CD4-positive, CD25-positive, alpha-beta regulatory T cell (primary cell): ENCODE measurements around the gene CBX8. TPM values are rescaled to one million over a fixed set of nuclear protein-coding genes. Genes with fewer than 3 reads are reported as not detected.

Experiments
- ATAC-seq, 2 donors: fragments of 150-1000 bp; cut with Tn5 transposase; one replicate each; pipeline ENCODE4 v1.10.0; 2021; ENCODE audit warnings: low read depth in 2 of 2, moderate number of reproducible peaks in 2 of 2, moderate library complexity in 1 of 2
- DNase-seq, 3 donors: peaks; one replicate each; pipeline versions ENCODE4 v3.0.0 to v3.0.0-alpha.2; 2012 to 2022; ENCODE audit warnings: mixed read lengths in 1 of 3
- H3K27ac ChIP-seq: one replicate; pipeline ENCODE4 v1.7.0; 2013; ENCODE audit warnings: mild to moderate bottlenecking, low read length; ENCODE audit not compliant: insufficient read depth, poor library complexity, severe bottlenecking
- H3K27me3 ChIP-seq: one replicate; pipeline ENCODE4 v1.7.0; 2013; ENCODE audit warnings: low read length; ENCODE audit not compliant: control insufficient read depth, insufficient read depth
- H3K36me3 ChIP-seq: one replicate; pipeline ENCODE4 v1.7.0; 2013; ENCODE audit warnings: mild to moderate bottlenecking, low read length, moderate library complexity; ENCODE audit not compliant: control insufficient read depth, insufficient read depth
- H3K4me1 ChIP-seq: 2 replicates; pipeline ENCODE4 v1.7.0; 2013; ENCODE audit warnings: mild to moderate bottlenecking, low read length; ENCODE audit not compliant: insufficient read depth, control insufficient read depth, poor library complexity, severe bottlenecking
- H3K4me3 ChIP-seq: one replicate; pipeline ENCODE4 v1.7.0; 2013; ENCODE audit warnings: low read depth, mild to moderate bottlenecking, low read length, moderate library complexity
- H3K9me3 ChIP-seq, 2 experiments: 1 replicate in 1 of 2; 2 replicates in 1 of 2; pipeline ENCODE4 v1.7.0; 2013; ENCODE audit warnings: low read length in 2 of 2, mild to moderate bottlenecking in 1 of 2, moderate library complexity in 1 of 2; ENCODE audit not compliant: control insufficient read depth in 2 of 2
- H3K27ac Mint-ChIP-seq, 3 donors: one replicate each; pipeline ENCODE4 v1.8.0; 2020 to 2022; ENCODE audit warnings: mild to moderate bottlenecking in 3 of 3, mixed read lengths in 3 of 3, moderate library complexity in 2 of 3
- H3K27me3 Mint-ChIP-seq: one replicate; pipeline ENCODE4 v1.8.0; 2022; ENCODE audit warnings: mild to moderate bottlenecking, mixed read lengths
- H3K36me3 Mint-ChIP-seq: one replicate; pipeline ENCODE4 v1.8.0; 2020; ENCODE audit warnings: mixed read lengths
- H3K4me1 Mint-ChIP-seq, 4 donors: one replicate each; pipeline ENCODE4 v1.8.0; 2020 to 2022; ENCODE audit warnings: mixed read lengths in 4 of 4, mild to moderate bottlenecking in 1 of 4
- H3K4me3 Mint-ChIP-seq, 4 donors: one replicate each; pipeline ENCODE4 v1.8.0; 2020 to 2022; ENCODE audit warnings: mild to moderate bottlenecking in 4 of 4, mixed read lengths in 4 of 4, moderate library complexity in 3 of 4
- H3K9me3 Mint-ChIP-seq, 7 donors: one replicate each; pipeline ENCODE4 v1.8.0; 2020 to 2022; ENCODE audit warnings: mixed read lengths in 7 of 7, mild to moderate bottlenecking in 3 of 7, moderate library complexity in 2 of 7
- polyA plus RNA-seq, 4 donors: library from polyadenylated mRNA; unstranded; fragments of 300-500 nt; fragmentation: Illumina TruSeq; gene quantifications; one replicate each; pipeline ENCODE4 v1.2.3, GENCODE V29; 2021
- total RNA-seq: library from RNA; stranded (reverse); gene quantifications from one replicate; pipeline ENCODE4 v1.2.3, GENCODE V29; 2022

The CBX8 gene
- total and polyA plus RNA-seq, 5 donors from 2014 or later: 0.30 to 3.4 (median 1.3) TPM

DNA sequence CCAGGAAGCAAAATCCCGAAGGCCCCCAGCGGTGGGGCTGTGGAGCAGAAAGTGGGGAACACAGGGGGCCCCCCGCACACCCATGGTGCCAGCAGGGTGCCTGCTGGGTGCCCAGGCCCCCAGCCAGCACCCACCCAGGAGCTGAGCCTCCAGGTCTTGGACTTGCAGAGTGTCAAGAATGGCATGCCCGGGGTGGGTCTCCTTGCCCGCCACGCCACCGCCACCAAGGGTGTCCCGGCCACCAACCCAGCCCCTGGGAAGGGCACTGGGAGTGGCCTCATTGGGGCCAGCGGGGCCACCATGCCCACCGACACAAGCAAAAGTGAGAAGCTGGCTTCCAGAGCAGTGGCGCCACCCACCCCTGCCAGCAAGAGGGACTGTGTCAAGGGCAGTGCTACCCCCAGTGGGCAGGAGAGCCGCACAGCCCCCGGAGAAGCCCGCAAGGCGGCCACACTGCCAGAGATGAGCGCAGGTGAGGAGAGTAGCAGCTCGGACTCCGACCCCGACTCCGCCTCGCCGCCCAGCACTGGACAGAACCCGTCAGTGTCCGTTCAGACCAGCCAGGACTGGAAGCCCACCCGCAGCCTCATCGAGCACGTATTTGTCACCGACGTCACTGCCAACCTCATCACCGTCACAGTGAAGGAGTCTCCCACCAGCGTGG, 12.4 kb downstream of the CBX8 start:
- H3K36me3 Mint-ChIP-seq: no peaks in the 10 kb centered on the region

DNA sequence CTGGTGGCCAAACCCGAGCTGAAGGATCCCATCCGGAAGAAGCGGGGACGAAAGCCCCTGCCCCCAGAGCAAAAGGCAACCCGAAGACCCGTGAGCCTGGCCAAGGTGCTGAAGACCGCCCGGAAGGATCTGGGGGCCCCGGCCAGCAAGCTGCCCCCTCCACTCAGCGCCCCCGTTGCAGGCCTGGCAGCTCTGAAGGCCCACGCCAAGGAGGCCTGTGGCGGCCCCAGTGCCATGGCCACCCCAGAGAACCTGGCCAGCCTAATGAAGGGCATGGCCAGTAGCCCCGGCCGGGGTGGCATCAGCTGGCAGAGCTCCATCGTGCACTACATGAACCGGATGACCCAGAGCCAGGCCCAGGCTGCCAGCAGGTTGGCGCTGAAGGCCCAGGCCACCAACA, 13.0 kb downstream of the CBX8 start:
- no peak for ATAC-seq
- Mint-ChIP-seq H3K4me3 (no peak overlapping the region), H3K27ac (no peak overlapping the region), H3K27me3 (peaks cover 65% of the 10 kb centered on the region), H3K4me1 (peaks cover 3 to 19% (median 6%) of the 10 kb centered on the region in 4 donors), H3K36me3 (no peaks in the 10 kb centered on the region), H3K9me3 (peaks cover 0 to 2% (median 0%) of the 10 kb centered on the region in 7 donors)
- no peak overlapping the region for H3K4me3 ChIP-seq
- H3K27ac ChIP-seq: no peak overlapping the region
- peaks cover 3% of the 10 kb centered on the region for H3K4me1 ChIP-seq
- H3K27me3 ChIP-seq: peaks cover 29% of the 10 kb centered on the region
- no peaks in the 10 kb centered on the region for H3K9me3 ChIP-seq
- no peak for DNase-seq
- no peaks in the 10 kb centered on the region for H3K36me3 ChIP-seq

More for the DNA sequence above, 12.4 kb downstream of the CBX8 start:
- Histone ChIP-seq H3K36me3 (no peaks in the 10 kb centered on the region), H3K27ac (no peak overlapping the region), H3K27me3 (peaks cover 29% of the 10 kb centered on the region), H3K9me3 (no peaks in the 10 kb centered on the region), H3K4me3 (no peak overlapping the region), H3K4me1 (peaks cover under 1% of the 10 kb centered on the region)
- Mint-ChIP-seq H3K4me1 (peaks cover 3 to 13% (median 5%) of the 10 kb centered on the region in 4 donors), H3K27ac (no peak overlapping the region), H3K9me3 (peaks cover 0 to 2% (median 0%) of the 10 kb centered on the region in 7 donors), H3K4me3 (no peak overlapping the region), H3K27me3 (peaks cover 68% of the 10 kb centered on the region)
- DNase-seq (no peak), ATAC-seq (no peak)

DNA sequence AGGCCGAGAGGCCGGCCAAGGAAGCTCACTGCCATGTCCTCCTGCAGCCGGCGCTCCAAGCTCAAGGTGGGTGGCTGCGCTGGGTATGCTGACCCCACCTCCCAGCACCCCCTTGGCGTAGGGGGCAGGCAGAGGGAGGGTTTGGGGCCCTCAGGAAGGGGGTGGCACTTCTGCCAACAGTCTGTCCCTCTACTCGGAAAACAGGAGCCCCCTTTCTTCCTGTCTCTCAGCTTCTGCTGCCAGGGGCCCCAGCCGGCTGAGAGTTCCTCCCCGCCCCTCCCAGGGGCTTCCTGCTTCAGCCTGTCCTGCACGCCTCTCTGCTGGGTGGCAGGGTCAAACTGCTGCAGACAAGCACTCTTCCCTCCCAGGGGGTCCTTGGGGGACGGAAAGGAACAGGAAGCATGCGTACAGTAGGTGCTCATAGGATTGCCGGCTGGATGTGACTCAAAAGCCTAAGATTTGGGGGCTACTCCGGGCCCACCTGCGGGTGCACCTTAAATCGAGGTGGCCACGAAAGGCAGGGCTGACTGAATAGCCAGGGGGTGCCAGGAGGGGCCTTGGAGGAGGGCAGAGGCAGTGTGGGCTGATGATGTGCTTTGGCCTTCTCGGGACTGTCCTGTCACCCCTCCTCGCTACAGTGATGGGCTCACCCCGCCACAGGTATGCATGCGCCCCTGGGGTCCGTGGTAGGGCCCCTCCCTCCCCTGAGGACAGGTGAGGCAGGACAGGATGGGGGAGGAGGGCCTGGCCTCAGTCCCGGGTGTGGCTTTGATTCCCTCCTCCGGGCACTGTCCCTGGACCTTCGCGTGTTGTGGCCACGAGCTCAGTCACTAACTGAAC, 14.9 kb downstream of the CBX8 start:
- DNase-seq (no peak), ATAC-seq (no peak)
- Mint-ChIP-seq H3K4me3 (peak overlapping the region in 1 of 4 donors; percentile 11), H3K27me3 (peaks cover 56% of the 10 kb centered on the region), H3K9me3 (peaks cover 0 to 2% (median 0%) of the 10 kb centered on the region in 7 donors), H3K27ac (no peak overlapping the region), H3K36me3 (no peaks in the 10 kb centered on the region), H3K4me1 (peaks cover 0 to 29% (median 9%) of the 10 kb centered on the region in 4 donors)
- Histone ChIP-seq H3K9me3 (no peaks in the 10 kb centered on the region), H3K36me3 (no peaks in the 10 kb centered on the region), H3K4me3 (no peak overlapping the region), H3K27me3 (peaks cover 18% of the 10 kb centered on the region), H3K27ac (no peak overlapping the region), H3K4me1 (peaks cover 18% of the 10 kb centered on the region)

DNA sequence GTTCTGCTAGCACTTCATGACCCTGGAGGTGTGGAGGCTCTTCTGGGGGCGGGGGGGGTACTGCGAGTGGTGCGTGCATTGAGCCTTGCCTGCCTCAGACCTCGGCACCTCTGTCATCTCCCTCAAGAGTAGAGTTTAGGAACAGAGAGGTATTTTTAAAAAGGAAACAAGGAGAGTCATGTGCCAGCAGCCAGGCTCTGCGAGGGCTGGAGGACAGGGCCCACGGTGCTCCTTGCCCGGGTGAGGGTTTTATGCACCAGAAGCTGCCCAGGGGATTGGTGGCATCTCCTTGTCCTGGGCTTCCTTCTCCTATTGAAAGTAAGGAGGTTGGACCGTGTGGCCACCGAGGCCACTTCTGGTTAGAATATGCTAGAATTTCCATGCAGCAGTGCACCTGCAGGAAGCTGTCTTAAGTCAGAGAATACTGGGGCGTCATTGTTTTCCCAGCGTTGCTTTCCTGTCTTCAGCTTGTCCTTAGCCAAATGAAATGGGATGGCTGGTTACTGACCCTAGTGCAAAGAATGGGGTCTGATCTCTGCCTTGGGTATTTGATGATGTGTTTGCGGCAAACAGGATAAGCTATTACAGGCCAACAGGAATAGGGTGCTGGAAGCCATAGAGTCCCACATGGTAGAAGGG, 15.7 kb downstream of the CBX8 start:
- H3K4me3 ChIP-seq: no peak overlapping the region
- H3K4me1 Mint-ChIP-seq: peaks cover 0 to 34% (median 13%) of the 10 kb centered on the region in 4 donors
- H3K36me3 Mint-ChIP-seq: no peaks in the 10 kb centered on the region
- peaks cover 0 to 2% (median 0%) of the 10 kb centered on the region in 7 donors for H3K9me3 Mint-ChIP-seq
- no peaks in the 10 kb centered on the region for H3K9me3 ChIP-seq
- peaks cover 25% of the 10 kb centered on the region for H3K27me3 ChIP-seq
- peaks cover 57% of the 10 kb centered on the region for H3K27me3 Mint-ChIP-seq
- H3K27ac Mint-ChIP-seq: no peak overlapping the region
- no peaks in the 10 kb centered on the region for H3K36me3 ChIP-seq
- ATAC-seq: no peak
- H3K4me3 Mint-ChIP-seq: peak overlapping the region in 3 of 4 donors; percentile 23 to 86 (median 39)
- H3K4me1 ChIP-seq: peaks cover 22% of the 10 kb centered on the region
- no peak for DNase-seq
- no peak overlapping the region for H3K27ac ChIP-seq

DNA sequence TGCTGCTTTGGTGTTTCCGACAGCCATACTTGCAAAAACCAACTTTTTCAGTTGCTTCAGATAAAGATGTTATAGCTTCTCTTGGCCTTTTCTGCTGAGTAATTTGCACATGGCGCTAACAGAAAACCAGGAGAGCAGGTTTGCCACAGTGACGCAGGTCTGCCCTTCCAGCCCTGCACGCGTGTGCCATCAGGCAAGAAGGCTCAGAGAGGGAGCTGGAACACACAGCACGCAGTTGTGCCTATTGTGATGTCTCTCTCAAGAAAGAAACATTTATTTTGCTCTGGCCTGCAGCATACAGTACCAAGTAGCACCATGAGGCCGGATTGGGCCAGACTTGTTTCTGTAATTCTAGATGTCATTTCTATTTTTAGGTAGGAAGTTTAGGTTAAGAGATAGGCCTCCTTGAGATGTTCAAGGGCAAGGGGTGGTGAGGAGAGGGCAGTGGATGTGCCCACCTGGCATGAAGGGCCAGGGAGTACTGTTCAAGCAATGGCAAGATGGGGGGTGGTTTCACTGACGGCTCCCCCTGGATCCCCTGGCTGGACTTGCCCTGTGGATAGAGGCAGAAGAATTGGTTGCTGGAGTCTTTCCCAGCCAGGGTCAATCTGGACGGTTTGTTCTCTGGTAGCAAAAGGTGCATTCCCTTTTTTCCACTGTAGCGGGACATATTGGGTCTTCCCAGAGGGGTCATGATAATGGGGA, 17.1 kb downstream of the CBX8 start:
- no peak overlapping the region for H3K4me3 ChIP-seq
- peaks cover 0 to 2% (median 0%) of the 10 kb centered on the region in 7 donors for H3K9me3 Mint-ChIP-seq
- peak overlapping the region in 3 of 4 donors; percentile 85 to 88 (median 86) for H3K4me3 Mint-ChIP-seq
- ATAC-seq (no peak), DNase-seq (no peak)
- no peak overlapping the region for H3K27ac Mint-ChIP-seq
- H3K27ac ChIP-seq: no peak overlapping the region
- H3K9me3 ChIP-seq: no peaks in the 10 kb centered on the region
- H3K4me1 ChIP-seq: peaks cover 22% of the 10 kb centered on the region
- no peaks in the 10 kb centered on the region for H3K36me3 Mint-ChIP-seq
- H3K4me1 Mint-ChIP-seq: peaks cover 0 to 34% (median 13%) of the 10 kb centered on the region in 4 donors
- peaks cover 35% of the 10 kb centered on the region for H3K27me3 ChIP-seq
- peaks cover 66% of the 10 kb centered on the region for H3K27me3 Mint-ChIP-seq
- H3K36me3 ChIP-seq: no peaks in the 10 kb centered on the region

DNA sequence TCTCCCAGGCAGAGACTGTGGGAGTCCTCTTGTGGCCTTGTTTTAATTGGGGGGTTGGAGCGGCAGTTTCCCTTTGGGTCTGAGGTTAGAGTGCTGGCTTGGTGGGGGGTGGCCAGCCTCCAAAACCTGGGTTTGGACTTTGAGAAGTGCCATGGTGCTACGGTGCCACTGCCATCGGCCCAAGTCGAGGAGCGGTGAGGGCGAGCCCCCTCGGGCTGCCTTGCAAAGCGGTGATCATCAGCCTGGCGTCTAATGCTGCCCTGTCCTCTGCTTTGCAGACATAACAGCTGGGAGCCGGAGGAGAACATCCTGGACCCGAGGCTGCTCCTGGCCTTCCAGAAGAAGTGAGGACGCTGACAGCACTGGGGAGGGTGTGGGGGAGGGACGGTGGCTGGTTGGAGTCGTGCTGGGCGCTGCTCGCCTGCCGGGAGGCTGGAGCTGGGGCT, 17.8 kb downstream of the CBX8 start:
- H3K27me3 ChIP-seq: peaks cover 40% of the 10 kb centered on the region
- H3K4me1 ChIP-seq: peaks cover 22% of the 10 kb centered on the region
- H3K27ac Mint-ChIP-seq: no peak overlapping the region
- H3K4me3 Mint-ChIP-seq: peak overlapping the region; percentile 85 to 93 (median 87)
- peaks cover 73% of the 10 kb centered on the region for H3K27me3 Mint-ChIP-seq
- H3K36me3 ChIP-seq: no peaks in the 10 kb centered on the region
- no peak overlapping the region for H3K4me3 ChIP-seq
- DNase-seq: no peak
- H3K9me3 Mint-ChIP-seq: peaks cover 0 to 2% (median 0%) of the 10 kb centered on the region in 7 donors
- H3K36me3 Mint-ChIP-seq: no peaks in the 10 kb centered on the region
- H3K27ac ChIP-seq: no peak overlapping the region
- no peaks in the 10 kb centered on the region for H3K9me3 ChIP-seq
- ATAC-seq: no peak
- peaks cover 0 to 34% (median 13%) of the 10 kb centered on the region in 4 donors for H3K4me1 Mint-ChIP-seq

DNA sequence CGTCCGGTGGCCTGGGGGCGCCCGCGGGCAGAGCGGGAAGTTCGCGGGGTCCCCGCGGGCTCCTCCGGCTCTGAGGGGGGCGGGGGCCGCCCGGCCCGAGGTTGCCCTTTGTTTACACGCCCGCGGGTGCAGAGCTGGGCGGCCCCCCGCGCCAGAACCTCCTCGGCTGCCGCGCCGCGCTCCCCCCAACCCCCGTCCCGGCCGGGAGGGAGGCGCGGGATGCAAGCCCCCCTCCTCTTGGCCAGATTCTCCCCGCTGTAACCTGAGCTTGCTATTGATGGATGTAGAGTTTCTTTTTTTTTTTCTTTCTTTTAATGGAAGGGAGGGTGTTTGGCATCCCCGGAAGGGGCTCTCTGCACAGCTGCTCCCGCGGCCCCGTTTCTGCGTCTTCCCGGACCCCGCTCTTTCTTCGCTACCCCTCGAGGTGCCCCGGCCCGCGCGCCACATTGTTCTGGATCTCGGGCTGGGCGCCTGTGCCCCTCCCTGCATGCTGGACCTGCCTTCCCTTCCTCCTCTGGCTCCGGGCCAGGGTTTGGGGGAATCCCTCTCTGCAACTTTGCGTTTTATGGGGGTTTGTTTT, 18.3 kb downstream of the CBX8 start:
- Mint-ChIP-seq H3K9me3 (peaks cover 0 to 1% (median 0%) of the 10 kb centered on the region in 7 donors), H3K4me1 (peaks cover 0 to 34% (median 13%) of the 10 kb centered on the region in 4 donors), H3K4me3 (peak overlapping the region; percentile 85 to 93 (median 87)), H3K36me3 (no peaks in the 10 kb centered on the region), H3K27ac (peak overlapping the region in 1 of 3 donors; percentile 74), H3K27me3 (peaks cover 78% of the 10 kb centered on the region)
- no peak overlapping the region for H3K4me3 ChIP-seq
- H3K9me3 ChIP-seq: no peaks in the 10 kb centered on the region
- peaks cover 22% of the 10 kb centered on the region for H3K4me1 ChIP-seq
- DNase-seq (no peak), ATAC-seq (no peak)
- H3K36me3 ChIP-seq: no peaks in the 10 kb centered on the region
- no peak overlapping the region for H3K27ac ChIP-seq
- peaks cover 40% of the 10 kb centered on the region for H3K27me3 ChIP-seq
